Muscle of leg (tissue), 11 donors: Measurements from ENCODE around the gene DTNB. TPM values are rescaled to one million over a fixed set of nuclear protein-coding genes. Genes with fewer than 3 reads are reported as not detected.

Experiments
- DNase-seq: peaks from one replicate; pipeline ENCODE4 v3.0.0; 2013
- H3K27ac ChIP-seq: one replicate; pipeline ENCODE4 v1.5.1; 2013; ENCODE audit warnings: mild to moderate bottlenecking, low read length, control low read depth
- H3K27me3 ChIP-seq: one replicate; pipeline ENCODE4 v1.6.1; 2013; ENCODE audit warnings: low read length; ENCODE audit not compliant: control insufficient read depth, insufficient read depth
- H3K36me3 ChIP-seq: one replicate; pipeline ENCODE4 v1.6.1; 2013; ENCODE audit warnings: low read length; ENCODE audit not compliant: control insufficient read depth, insufficient read depth
- H3K4me1 ChIP-seq: one replicate; pipeline ENCODE4 v1.6.1; 2013; ENCODE audit warnings: low read length; ENCODE audit not compliant: control insufficient read depth, insufficient read depth
- H3K4me3 ChIP-seq: one replicate; pipeline ENCODE4 v1.5.1; 2013; ENCODE audit warnings: low read length, control low read depth
- H3K9me3 ChIP-seq: replicated peaks from 2 replicates; pipeline ENCODE4 v1.6.1; 2013; ENCODE audit warnings: low read depth, low read length; ENCODE audit not compliant: control insufficient read depth
- WGBS: methylation state at CpG from one replicate; pipeline ENCODE4 v1.1.5; 2013; ENCODE audit warnings: missing lambda C conversion rate; ENCODE audit not compliant: insufficient coverage; 5-methylcytosine and 5-hydroxymethylcytosine counted together
- polyA plus RNA-seq, 8 donors: library from polyadenylated mRNA; unstranded; fragments of 120-200 nt; gene quantifications; one replicate each; pipeline versions ENCODE4 v1.2.1 to v1.2.3, GENCODE V29; 2013; ENCODE audit warnings: inconsistent platforms in 1 of 8, low replicate concordance in 1 of 8; ENCODE audit not compliant: insufficient read length in 8 of 8, insufficient read depth in 1 of 8
- total RNA-seq: library from RNA; stranded (reverse); fragments of 120-200 nt; gene quantifications from one replicate; pipeline ENCODE4 v1.2.4, GENCODE V29; 2013

DTNB gene
- total and polyA plus RNA-seq, 9 donors, result 3.7 to 6.7 (median 5.3) TPM

DNA sequence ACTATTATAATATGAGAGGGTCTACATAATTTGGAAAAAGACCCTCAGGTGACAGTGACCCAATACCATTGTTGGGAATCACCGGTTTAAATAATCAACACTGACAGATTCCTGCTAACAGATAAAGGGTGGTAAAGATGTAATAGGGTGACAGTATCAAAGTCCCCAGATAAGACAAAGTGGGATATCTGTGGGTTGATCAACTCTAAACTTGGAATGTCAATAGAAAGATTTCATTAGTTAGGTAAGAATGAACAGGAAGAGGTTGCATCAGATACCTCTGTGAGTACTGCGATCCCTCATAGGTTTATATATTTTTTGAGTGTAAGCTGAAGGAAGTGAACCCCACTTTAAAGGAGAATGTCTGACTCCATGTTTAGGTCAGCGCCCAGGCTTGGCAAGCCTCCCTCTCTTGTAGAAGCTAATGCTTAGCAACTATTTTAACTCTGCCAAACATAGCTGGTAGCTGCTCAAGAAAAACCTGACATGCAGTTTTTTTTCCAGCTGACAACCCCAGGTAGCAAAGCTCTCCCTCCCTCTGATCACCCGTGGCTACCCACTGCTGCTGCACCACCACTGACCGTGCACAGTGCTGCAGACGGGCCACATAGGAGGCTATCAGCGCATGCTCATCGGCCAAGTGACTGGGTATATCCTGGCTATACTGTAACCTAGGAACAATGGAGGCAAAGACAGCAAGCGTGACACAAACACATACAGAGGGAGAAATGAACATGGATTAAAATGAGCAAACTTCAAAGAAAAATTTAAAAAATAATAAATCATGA lies 218.4 kb downstream of the DTNB start:
- H3K27ac ChIP-seq, result no peak overlapping the region
- no peak overlapping the region for H3K4me3 ChIP-seq
- no peaks in the 10 kb centered on the region for H3K27me3 ChIP-seq
- 86% methylated on average over 2 of the region's 9 CpGs for whole genome bisulfite sequencing
- no peaks in the 10 kb centered on the region for H3K9me3 ChIP-seq
- no peaks in the 10 kb centered on the region for H3K4me1 ChIP-seq
- no peaks in the 10 kb centered on the region for H3K36me3 ChIP-seq
- no peak for DNase-seq

- Histone ChIP-seq H3K36me3 (no peaks in the 10 kb centered on the region), H3K27ac (no peak overlapping the region), H3K27me3 (no peaks in the 10 kb centered on the region), H3K4me3 (no peak overlapping the region), H3K9me3 (no peaks in the 10 kb centered on the region), H3K4me1 (no peaks in the 10 kb centered on the region)
- WGBS, result 100% methylated on average over 1 of the region's 3 CpGs
- DNase-seq, result peak; percentile 3
These were observed 220.0 kb downstream of the DTNB start for GRCh38 chr2:25453199-25453905.

- Histone ChIP-seq H3K36me3 (no peaks in the 10 kb centered on the region), H3K4me1 (no peaks in the 10 kb centered on the region), H3K9me3 (no peaks in the 10 kb centered on the region), H3K4me3 (no peak overlapping the region), H3K27ac (no peak overlapping the region), H3K27me3 (no peaks in the 10 kb centered on the region)
- no CpG with 5 or more reads among the region's 6 CpGs for WGBS
- DNase-seq, result no peak
These were observed 224.6 kb downstream of the DTNB start for GRCh38 chr2:25448808-25449207.

- H3K36me3 ChIP-seq, result no peaks in the 10 kb centered on the region
- H3K4me1 ChIP-seq, result no peaks in the 10 kb centered on the region
- H3K27me3 ChIP-seq, result no peaks in the 10 kb centered on the region
- DNase-seq, result no peak
- H3K9me3 ChIP-seq, result no peaks in the 10 kb centered on the region
- no CpG with 5 or more reads among the region's 1 CpG for WGBS
- no peak overlapping the region for H3K4me3 ChIP-seq
- H3K27ac ChIP-seq, result no peak overlapping the region
These were observed 226.4 kb downstream of the DTNB start for GRCh38 chr2:25447018-25447417.

DNA sequence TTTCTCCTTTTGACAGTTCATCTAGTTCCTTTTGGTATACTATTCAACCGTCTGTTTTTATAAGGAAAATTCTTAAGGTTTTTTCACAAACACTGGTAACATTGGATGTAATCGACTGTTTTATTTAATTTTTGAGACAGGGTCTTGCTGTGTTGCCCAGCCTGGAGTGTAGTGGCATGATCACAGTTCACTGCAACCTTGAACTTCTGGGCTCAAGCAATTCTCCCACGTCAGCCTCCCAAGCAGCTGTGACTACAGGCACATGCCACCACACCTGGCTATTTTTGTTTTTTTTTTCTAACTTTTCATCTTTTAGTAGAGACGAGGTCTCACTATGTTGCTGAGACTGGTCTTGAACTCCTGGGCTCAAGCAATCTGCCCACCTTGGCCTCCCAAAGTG lies 227.3 kb downstream of the DTNB start:
- no peaks in the 10 kb centered on the region for H3K9me3 ChIP-seq
- no peaks in the 10 kb centered on the region for H3K4me1 ChIP-seq
- no peak overlapping the region for H3K4me3 ChIP-seq
- no peak for DNase-seq
- WGBS, result 89% methylated on average over 3 of the region's 4 CpGs
- no peaks in the 10 kb centered on the region for H3K27me3 ChIP-seq
- H3K36me3 ChIP-seq, result no peaks in the 10 kb centered on the region
- no peak overlapping the region for H3K27ac ChIP-seq

GRCh38 chr2:25445464-25445863 lies 227.9 kb downstream of the DTNB start:
- no peaks in the 10 kb centered on the region for H3K9me3 ChIP-seq
- no peak overlapping the region for H3K27ac ChIP-seq
- no peak for DNase-seq
- WGBS, result 95% methylated on average over 5 of the region's 8 CpGs
- H3K4me3 ChIP-seq, result no peak overlapping the region
- H3K4me1 ChIP-seq, result no peaks in the 10 kb centered on the region
- H3K36me3 ChIP-seq, result no peaks in the 10 kb centered on the region
- H3K27me3 ChIP-seq, result no peaks in the 10 kb centered on the region

- Histone ChIP-seq H3K4me1 (no peaks in the 10 kb centered on the region), H3K9me3 (no peaks in the 10 kb centered on the region), H3K4me3 (no peak overlapping the region), H3K27ac (no peak overlapping the region), H3K27me3 (no peaks in the 10 kb centered on the region), H3K36me3 (no peaks in the 10 kb centered on the region)
- no CpG with 5 or more reads among the region's 8 CpGs for WGBS
- no peak for DNase-seq
These were observed 228.6 kb downstream of the DTNB start for GRCh38 chr2:25444608-25445270.

DNA sequence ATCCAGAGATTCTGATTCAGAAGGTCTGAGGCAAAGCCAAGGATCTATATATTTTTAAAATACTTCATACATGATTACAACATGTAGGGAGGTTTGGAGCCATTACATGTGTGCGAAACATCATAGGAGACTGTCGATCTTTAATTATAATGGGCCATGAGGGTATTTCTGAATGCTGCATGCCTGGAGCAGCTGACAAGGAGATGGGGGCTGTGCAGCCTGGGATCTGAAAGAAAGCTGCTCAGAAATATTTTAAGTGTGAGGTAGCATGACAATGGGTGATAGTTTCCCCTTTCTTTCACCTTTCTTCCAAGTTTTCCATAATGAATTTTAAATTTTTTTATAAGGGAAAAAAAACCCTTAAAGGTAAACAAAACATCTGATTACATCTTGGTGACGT lies 229.6 kb downstream of the DTNB start:
- H3K27me3 ChIP-seq, result no peaks in the 10 kb centered on the region
- H3K27ac ChIP-seq, result no peak overlapping the region
- H3K4me3 ChIP-seq, result no peak overlapping the region
- H3K4me1 ChIP-seq, result no peaks in the 10 kb centered on the region
- DNase-seq, result no peak
- 67% methylated on average over 1 of the region's 3 CpGs for WGBS
- no peaks in the 10 kb centered on the region for H3K36me3 ChIP-seq
- no peaks in the 10 kb centered on the region for H3K9me3 ChIP-seq

DNA sequence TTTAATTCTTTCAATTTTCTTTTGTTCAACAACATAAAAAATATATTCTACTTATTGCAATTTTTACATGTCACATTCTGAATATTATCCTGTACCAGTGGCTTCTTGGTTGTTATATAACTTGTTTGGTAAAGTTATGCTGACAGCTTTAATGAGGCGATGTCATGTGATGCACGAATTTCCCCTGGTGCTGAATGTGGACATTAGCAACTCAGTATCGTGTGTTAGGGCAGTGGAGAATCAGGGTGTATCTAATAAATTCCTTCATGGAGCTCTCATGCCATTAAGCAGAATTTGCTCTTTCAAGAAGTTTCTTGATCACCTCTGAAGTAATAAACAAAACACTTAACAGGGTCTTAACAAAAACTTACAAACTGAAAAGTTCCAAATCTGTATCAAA lies 232.0 kb downstream of the DTNB start:
- 90% methylated on average over 3 of the region's 3 CpGs for WGBS
- Histone ChIP-seq H3K27ac (no peak overlapping the region), H3K4me1 (no peaks in the 10 kb centered on the region), H3K4me3 (no peak overlapping the region), H3K36me3 (no peaks in the 10 kb centered on the region), H3K9me3 (no peaks in the 10 kb centered on the region), H3K27me3 (no peaks in the 10 kb centered on the region)
- no peak for DNase-seq

DNA sequence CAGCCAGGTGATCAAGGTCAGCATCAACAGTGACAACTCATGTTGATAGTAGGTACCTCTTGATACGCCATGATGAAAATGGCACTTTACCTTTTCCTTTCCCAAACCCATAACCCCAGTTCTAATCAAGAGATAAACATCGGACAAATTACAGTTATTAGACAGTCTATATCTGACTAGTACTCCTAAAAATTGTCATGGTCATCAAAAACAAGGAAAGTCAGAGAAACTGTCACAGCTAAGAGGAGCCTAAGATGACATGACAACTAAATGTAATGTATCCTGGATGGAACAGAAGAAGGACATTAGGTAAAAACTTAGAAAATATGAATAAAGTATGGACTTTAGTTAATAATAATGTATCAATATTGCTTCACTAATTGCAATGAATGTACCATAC lies 234.6 kb downstream of the DTNB start:
- H3K9me3 ChIP-seq, result no peaks in the 10 kb centered on the region
- no peak overlapping the region for H3K27ac ChIP-seq
- H3K27me3 ChIP-seq, result no peaks in the 10 kb centered on the region
- WGBS, result 100% methylated on average over 1 of the region's 2 CpGs
- DNase-seq, result no peak
- H3K4me3 ChIP-seq, result no peak overlapping the region
- H3K4me1 ChIP-seq, result no peaks in the 10 kb centered on the region
- H3K36me3 ChIP-seq, result no peaks in the 10 kb centered on the region
